Kidney (tissue), 11 donors: ENCODE measurements around the gene MALL. TPM values are rescaled to one million over a fixed set of nuclear protein-coding genes. Genes with fewer than 3 reads are reported as not detected.
A peak's percentile ranks its signal among the peaks of the same experiment; 100 is the strongest.
"Not testable (repeated sequence)": the region's sequence is repeated elsewhere in the genome, so short reads cannot be mapped to it uniquely, and the experiment has no call there.

Source experiments
- DNase-seq, 5 donors: peaks; one replicate each; pipeline ENCODE4 v3.0.0-alpha.2; 2013 to 2020
- FAIRE-seq: peaks from 2 replicates; lab custom pipeline; 2012; peaks lifted over from hg19 to GRCh38; lab: Jason Lieb, UNC
- H3K27ac ChIP-seq, 2 donors: one replicate each; pipeline ENCODE4 v1.7.0; 2013; ENCODE audit warnings: low read depth in 2 of 2, low read length in 2 of 2, inconsistent platforms in 1 of 2
- H3K27me3 ChIP-seq: one replicate; pipeline ENCODE4 v1.7.1; 2013; ENCODE audit warnings: low read length, inconsistent platforms; ENCODE audit not compliant: control insufficient read depth, insufficient read depth
- H3K36me3 ChIP-seq, 3 donors: one replicate each; pipeline versions ENCODE4 v1.7.0 to v1.7.1; 2013; ENCODE audit warnings: low read length in 3 of 3, control low read depth in 1 of 3, inconsistent platforms in 1 of 3; ENCODE audit not compliant: insufficient read depth in 3 of 3, control insufficient read depth in 2 of 3
- H3K4me1 ChIP-seq, 3 donors: one replicate each; pipeline versions ENCODE4 v1.7.0 to v1.7.1; 2013; ENCODE audit warnings: low read length in 3 of 3, inconsistent platforms in 1 of 3, low read depth in 1 of 3; ENCODE audit not compliant: control insufficient read depth in 2 of 3, insufficient read depth in 2 of 3
- H3K4me3 ChIP-seq, 3 donors: one replicate each; pipeline versions ENCODE4 v1.7.0 to v1.8.1; 2013; ENCODE audit warnings: low read length in 3 of 3, control low read depth in 1 of 3, inconsistent platforms in 1 of 3
- H3K9ac ChIP-seq, 3 donors: one replicate each; pipeline versions ENCODE4 v1.7.0 to v1.7.1; 2013; ENCODE audit warnings: low read length in 3 of 3, control low read depth in 1 of 3, inconsistent platforms in 1 of 3
- H3K9me3 ChIP-seq, 3 donors: one replicate each; pipeline versions ENCODE4 v1.7.0 to v1.7.1; 2013; ENCODE audit warnings: low read length in 3 of 3, control low read depth in 1 of 3, inconsistent platforms in 1 of 3; ENCODE audit not compliant: control insufficient read depth in 2 of 3, insufficient read depth in 1 of 3
- intact Hi-C: fragments of 100-400 bp; cut with DNase I; formaldehyde crosslinking; loops from one replicate; pipeline ENCODE4 v1.11.1; 2022
- polyA plus RNA-seq: library from polyadenylated mRNA; stranded (reverse); fragments of 350-450 nt; fragmentation: Illumina TruSeq; extraction: RNeasy Lipid Tissue Mini Kit (QIAGEN cat#74804); gene quantifications from one replicate; pipeline ENCODE4 v1.2.3, GENCODE V29; 2014; ENCODE audit warnings: low read depth, low replicate concordance; ENCODE audit not compliant: insufficient read depth
- total RNA-seq: library from RNA; stranded (reverse); fragmentation: NEBNext Ultra II Directional; extraction: Animal tissue kit (Norgen Biotek cat#: 25700); gene quantifications from one replicate; pipeline ENCODE4 v1.2.1, GENCODE V29; 2021
- donor health status: control.
- donor health status: control.
- donor health status: DM: yes; HTN: yes; CAD: no.
- donor health status: Normal renal cell carcinoma (clear cell type).

The MALL gene
- total and polyA plus RNA-seq, 2 donors from 2014 or later, result 9.7 to 26.2 TPM

GRCh38 chr2:110059009-110059693 is 56.5 kb downstream of the MALL start:
- H3K4me3 ChIP-seq, FAIRE-seq, H3K27ac ChIP-seq, H3K9ac ChIP-seq, H3K9me3 ChIP-seq, intact Hi-C loops, H3K36me3 ChIP-seq, H3K4me1 ChIP-seq, DNase-seq, H3K27me3 ChIP-seq: not testable (repeated sequence)

DNA sequence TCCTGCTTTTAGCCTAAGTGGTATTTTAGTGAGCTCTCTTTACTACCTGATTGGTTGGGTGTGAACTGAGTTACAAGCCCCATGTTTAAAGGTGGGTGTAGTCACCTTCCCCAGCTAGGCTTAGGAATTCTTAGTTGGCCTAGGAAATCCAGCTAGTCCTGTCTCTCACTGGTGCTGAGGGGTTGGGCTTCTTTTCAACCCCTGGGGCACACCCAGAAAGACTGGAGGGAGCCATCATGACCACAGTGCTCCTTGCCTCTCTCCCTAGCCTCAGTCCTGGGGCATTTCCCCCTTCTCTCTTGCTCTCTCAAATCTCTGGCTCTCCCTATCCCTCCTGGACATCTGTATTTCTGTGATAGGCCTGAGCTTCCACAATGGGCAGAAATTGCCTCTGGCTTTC is 57.6 kb downstream of the MALL start:
- H3K9ac ChIP-seq, H3K4me1 ChIP-seq, H3K9me3 ChIP-seq, H3K27ac ChIP-seq, FAIRE-seq, DNase-seq, H3K36me3 ChIP-seq, H3K4me3 ChIP-seq, intact Hi-C loops, H3K27me3 ChIP-seq: not testable (repeated sequence)

- H3K36me3 ChIP-seq, H3K4me3 ChIP-seq, FAIRE-seq, H3K4me1 ChIP-seq, H3K27me3 ChIP-seq, H3K9ac ChIP-seq, DNase-seq, intact Hi-C loops, H3K27ac ChIP-seq, H3K9me3 ChIP-seq: not testable (repeated sequence)
Observed at GRCh38 chr2:110055819-110056408, 59.7 kb downstream of the MALL start.

- FAIRE-seq, H3K27me3 ChIP-seq, H3K9ac ChIP-seq, H3K9me3 ChIP-seq, H3K36me3 ChIP-seq, intact Hi-C loops, H3K4me1 ChIP-seq, H3K4me3 ChIP-seq, H3K27ac ChIP-seq: not testable (repeated sequence)
- DNase-seq, result peak; percentile 65 to 85 (median 76)
Observed at GRCh38 chr2:110054521-110055407, 60.9 kb downstream of the MALL start.

DNA sequence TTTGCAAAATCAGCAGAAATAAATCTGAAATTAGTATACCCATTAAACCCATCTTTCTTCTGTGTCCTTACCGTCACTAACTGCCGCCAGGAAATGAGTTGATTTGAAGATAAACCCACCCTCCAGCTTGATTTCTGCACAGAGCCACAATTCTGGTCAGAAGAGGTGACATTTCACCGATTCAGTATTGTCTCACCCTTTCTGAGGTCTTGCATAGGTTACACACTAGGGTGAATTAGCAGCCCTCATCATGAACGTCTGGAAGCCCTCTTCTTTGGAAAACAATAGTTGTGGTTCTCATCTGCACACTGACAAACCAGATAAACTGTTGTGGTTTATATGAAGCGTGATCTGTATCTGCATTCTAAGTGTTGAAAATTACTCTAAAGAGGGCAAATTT is 61.9 kb downstream of the MALL start:
- H3K27ac ChIP-seq, H3K4me3 ChIP-seq, intact Hi-C loops, H3K9me3 ChIP-seq, H3K27me3 ChIP-seq, DNase-seq, H3K4me1 ChIP-seq, H3K36me3 ChIP-seq, FAIRE-seq, H3K9ac ChIP-seq: not testable (repeated sequence)

- H3K27me3 ChIP-seq, H3K36me3 ChIP-seq, intact Hi-C loops, H3K27ac ChIP-seq, H3K9ac ChIP-seq, H3K4me3 ChIP-seq, H3K9me3 ChIP-seq, FAIRE-seq, DNase-seq, H3K4me1 ChIP-seq: not testable (repeated sequence)
Observed at GRCh38 chr2:110052166-110052565, 63.5 kb downstream of the MALL start.

DNA sequence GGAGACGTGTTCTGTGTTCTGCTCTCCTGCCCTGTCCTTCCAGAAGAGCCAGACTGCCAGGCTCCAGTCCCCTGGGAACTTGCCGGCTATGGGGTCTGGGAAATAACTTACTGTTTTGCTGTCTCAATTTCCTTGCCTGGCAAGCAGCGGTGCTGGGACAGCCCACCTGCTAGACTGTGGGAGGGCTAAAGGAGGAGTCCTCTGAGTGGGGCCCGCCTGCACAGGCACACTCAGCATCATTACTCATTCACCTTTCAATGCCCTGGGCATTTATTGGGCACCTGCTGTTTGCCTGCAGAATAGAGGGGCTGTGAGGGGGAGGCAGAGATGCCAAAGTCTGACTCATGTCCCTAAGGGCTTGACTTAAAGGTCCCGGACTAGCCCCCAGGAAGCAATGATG is 65.4 kb downstream of the MALL start:
- intact Hi-C loops, DNase-seq, H3K27me3 ChIP-seq, H3K4me1 ChIP-seq, H3K9me3 ChIP-seq, H3K9ac ChIP-seq, FAIRE-seq, H3K27ac ChIP-seq, H3K36me3 ChIP-seq, H3K4me3 ChIP-seq: not testable (repeated sequence)

DNA sequence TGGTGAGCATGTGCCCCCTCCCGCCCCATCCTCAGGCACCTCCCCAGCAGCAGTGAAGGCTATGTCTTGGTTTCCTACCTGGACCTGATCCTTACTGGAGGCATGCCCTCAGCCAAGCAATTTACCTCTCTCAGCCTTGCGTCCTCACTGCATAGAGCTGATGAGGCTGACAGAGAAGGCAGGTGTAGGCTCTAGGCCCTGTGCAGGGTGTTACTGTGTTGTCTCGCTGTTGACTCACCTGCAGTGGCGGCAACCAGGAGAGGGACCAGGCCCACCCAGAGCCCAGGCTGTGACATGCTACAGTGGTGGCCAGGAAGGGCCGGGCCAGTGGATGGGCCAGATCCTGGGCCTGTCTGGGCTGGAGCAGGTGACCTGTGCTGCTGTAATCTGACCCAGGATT is 65.9 kb downstream of the MALL start:
- not testable (repeated sequence) for FAIRE-seq, DNase-seq, H3K4me1 ChIP-seq

More for the DNA sequence above, 65.9 kb downstream of the MALL start:
- H3K36me3 ChIP-seq, H3K9me3 ChIP-seq, intact Hi-C loops, H3K9ac ChIP-seq, H3K27me3 ChIP-seq, H3K27ac ChIP-seq, H3K4me3 ChIP-seq: not testable (repeated sequence)
